Sigmoid colon (tissue), 7 donors: ENCODE data around the gene ZSCAN4. TPM values are rescaled to one million over a fixed set of nuclear protein-coding genes. Genes with fewer than 3 reads are reported as not detected.

ENCODE experiments used
- DNase-seq: peaks from one replicate; pipeline ENCODE4 v3.0.0-alpha.2; 2019
- H3K27ac ChIP-seq, 4 donors: fragments of 200-600 bp; sonication (generic); one replicate each; pipeline ENCODE4 v1.5.1; 2016 to 2019; ENCODE audit warnings: mild to moderate bottlenecking in 1 of 4
- H3K27me3 ChIP-seq, 3 donors: fragments of 200-600 bp; sonication (generic); one replicate each; pipeline ENCODE4 v1.5.1; 2019; ENCODE audit warnings: mild to moderate bottlenecking in 1 of 3
- H3K36me3 ChIP-seq, 4 donors: fragments of 200-600 bp; sonication (generic); one replicate each; pipeline ENCODE4 v1.5.1; 2016 to 2019
- H3K4me1 ChIP-seq, 4 donors: fragments of 200-600 bp; sonication (generic); one replicate each; pipeline ENCODE4 v1.5.1; 2017 to 2019
- H3K4me3 ChIP-seq, 4 donors: fragments of 200-600 bp; sonication (generic); one replicate each; pipeline ENCODE4 v1.5.1; 2017 to 2019; ENCODE audit warnings: mild to moderate bottlenecking in 2 of 4, moderate library complexity in 1 of 4
- H3K9me3 ChIP-seq, 4 donors: fragments of 200-600 bp in 3 of 4; sonication (generic) in 3 of 4; one replicate each; pipeline versions ENCODE4 v1.5.1 to v1.6.1; 2013 to 2019
- CTCF ChIP-seq, 4 experiments: fragments of 450-650 bp in 3 of 4; fragments of 200-600 bp in 1 of 4; IDR thresholded peaks; one replicate each; pipeline ENCODE4 v1.5.1; 2016 to 2019; ENCODE audit warnings: antibody characterized with exemption in 4 of 4, mild to moderate bottlenecking in 3 of 4, moderate library complexity in 2 of 4
- EP300 ChIP-seq, 4 donors: sonication (generic); formaldehyde crosslinking; IDR thresholded peaks; one replicate each; pipeline ENCODE4 v1.6.1; 2017; ENCODE audit warnings: antibody characterized with exemption in 4 of 4
- POLR2A ChIP-seq, 2 donors: fragments of 450-650 bp; IDR thresholded peaks; one replicate each; pipeline ENCODE4 v1.6.1; 2016; ENCODE audit warnings: antibody characterized with exemption in 2 of 2, mild to moderate bottlenecking in 2 of 2, moderate library complexity in 2 of 2
- POLR2AphosphoS5 ChIP-seq, 4 donors: sonication (generic); formaldehyde crosslinking; IDR thresholded peaks; one replicate each; pipeline ENCODE4 v1.6.1; 2017; ENCODE audit warnings: antibody characterized with exemption in 4 of 4
- WGBS, 2 donors: extraction: QIAGEN DNeasy Blood & Tissue Kit; methylation state at CpG; one replicate each; pipeline ENCODE4 v1.1.7; 2013; 5-methylcytosine and 5-hydroxymethylcytosine counted together
- intact Hi-C: fragments of 100-400 bp; cut with DNase I; formaldehyde crosslinking; loops from one replicate; pipeline ENCODE4 v1.15.1; 2023
- polyA plus RNA-seq, 3 donors: library from polyadenylated mRNA; stranded (reverse); fragments of 200-250 nt; gene quantifications; one replicate each; pipeline ENCODE4 v1.2.3, GENCODE V29; 2013
- total RNA-seq, 4 donors: library from RNA; depleted of rRNA; stranded (reverse); fragments of >200 nt; gene quantifications; one replicate each; pipeline ENCODE4 v1.1.0, GENCODE V29; 2016
- donor health status: healthy with polysubstance abuse.
- donor health status: Bipolar disorder and iron deficiency.
- donor health status: healthy.

ZSCAN4 gene
- total and polyA plus RNA-seq, 7 donors = 0.36 TPM; not detected in 6

GRCh38 chr19:57709616-57710015, 40.9 kb downstream of the ZSCAN4 start:
- H3K27me3 ChIP-seq = no peaks in the 10 kb centered on the region
- intact Hi-C loops = loop anchor here (1.0 kb wide), 1 partner anchor 17 kb away; no protein-coding TSS in a partner anchor
- H3K4me3 ChIP-seq = peak overlapping the region in 3 of 4 donors; percentile 62 to 69 (median 63)
- H3K27ac ChIP-seq = peak overlapping the region; percentile 83 to 91 (median 88)
- 72 to 92% methylated on average over 15 of the region's 15 CpGs for WGBS, 2 donors
- peaks cover 0 to 16% (median 2%) of the 10 kb centered on the region in 4 donors for H3K36me3 ChIP-seq
- peaks cover 3 to 34% (median 9%) of the 10 kb centered on the region in 4 donors for H3K9me3 ChIP-seq
- TF ChIP-seq POLR2A (IDR thresholded peaks at IDR 0.05) (no peak), EP300 (IDR thresholded peaks at IDR 0.05) (no peak), POLR2AphosphoS5 (IDR thresholded peaks at IDR 0.05) (no peak), CTCF (IDR thresholded peaks at IDR 0.05) (no peak)
- peaks cover 0 to 35% (median 22%) of the 10 kb centered on the region in 4 donors for H3K4me1 ChIP-seq
- DNase-seq = no peak

- Histone ChIP-seq H3K27me3 (no peaks in the 10 kb centered on the region), H3K36me3 (peaks cover 0 to 16% (median 0%) of the 10 kb centered on the region in 4 donors), H3K27ac (no peak overlapping the region), H3K4me3 (no peak overlapping the region), H3K9me3 (peaks cover 0 to 30% (median 6%) of the 10 kb centered on the region in 4 donors), H3K4me1 (peaks cover 0 to 12% (median 9%) of the 10 kb centered on the region in 4 donors)
- DNase-seq = no peak
- WGBS, 2 donors = 66 to 79% methylated on average over 1 of the region's 1 CpG
- TF ChIP-seq EP300 (IDR thresholded peaks at IDR 0.05) (no peak), POLR2A (IDR thresholded peaks at IDR 0.05) (no peak), POLR2AphosphoS5 (IDR thresholded peaks at IDR 0.05) (no peak), CTCF (IDR thresholded peaks at IDR 0.05) (no peak)
- intact Hi-C loops = no loop called here
Observed at GRCh38 chr19:57712222-57712621, 43.5 kb downstream of the ZSCAN4 start.

- intact Hi-C loops = no loop called here
- TF ChIP-seq CTCF (IDR thresholded peaks at IDR 0.05) (no peak), EP300 (IDR thresholded peaks at IDR 0.05) (no peak), POLR2AphosphoS5 (IDR thresholded peaks at IDR 0.05) (no peak), POLR2A (IDR thresholded peaks at IDR 0.05) (no peak)
- Histone ChIP-seq H3K27ac (no peak overlapping the region), H3K36me3 (peaks cover 10 to 50% (median 31%) of the 10 kb centered on the region in 4 donors), H3K4me3 (no peak overlapping the region), H3K27me3 (no peaks in the 10 kb centered on the region), H3K9me3 (peaks cover 4 to 47% (median 24%) of the 10 kb centered on the region in 4 donors), H3K4me1 (no peaks in the 10 kb centered on the region)
- DNase-seq = no peak
Observed at GRCh38 chr19:57719424-57719823, 50.7 kb downstream of the ZSCAN4 start.

- no peak for DNase-seq
- peaks cover 10 to 45% (median 31%) of the 10 kb centered on the region in 4 donors for H3K36me3 ChIP-seq
- H3K4me1 ChIP-seq = no peaks in the 10 kb centered on the region
- H3K27ac ChIP-seq = no peak overlapping the region
- no peak overlapping the region for H3K4me3 ChIP-seq
- intact Hi-C loops = no loop called here
- peaks cover 5 to 47% (median 25%) of the 10 kb centered on the region in 4 donors for H3K9me3 ChIP-seq
- H3K27me3 ChIP-seq = no peaks in the 10 kb centered on the region
- WGBS, 2 donors = 95 to 97% methylated on average over 4 of the region's 4 CpGs
- no peak for TF ChIP-seq EP300 (IDR thresholded peaks at IDR 0.05)
- no peak for TF ChIP-seq POLR2AphosphoS5 (IDR thresholded peaks at IDR 0.05)
- TF ChIP-seq POLR2A (IDR thresholded peaks at IDR 0.05) = no peak
- no peak for TF ChIP-seq CTCF (IDR thresholded peaks at IDR 0.05)
Observed at GRCh38 chr19:57719901-57720519, 51.3 kb downstream of the ZSCAN4 start.
